HG02870 (cell line): ENCODE measurements around the gene KRT84.
"Not testable (repeated sequence)": the region's sequence is repeated elsewhere in the genome, so short reads cannot be mapped to it uniquely, and the experiment has no call there.

Experiments used
- ATAC-seq: cut with Tn5 transposase; IDR thresholded peaks from one replicate; pipeline ENCODE4 v1.9.1; 2021; ENCODE audit warnings: mild to moderate bottlenecking, moderate library complexity; ENCODE audit not compliant: unreplicated experiment

Gene KRT84

DNA sequence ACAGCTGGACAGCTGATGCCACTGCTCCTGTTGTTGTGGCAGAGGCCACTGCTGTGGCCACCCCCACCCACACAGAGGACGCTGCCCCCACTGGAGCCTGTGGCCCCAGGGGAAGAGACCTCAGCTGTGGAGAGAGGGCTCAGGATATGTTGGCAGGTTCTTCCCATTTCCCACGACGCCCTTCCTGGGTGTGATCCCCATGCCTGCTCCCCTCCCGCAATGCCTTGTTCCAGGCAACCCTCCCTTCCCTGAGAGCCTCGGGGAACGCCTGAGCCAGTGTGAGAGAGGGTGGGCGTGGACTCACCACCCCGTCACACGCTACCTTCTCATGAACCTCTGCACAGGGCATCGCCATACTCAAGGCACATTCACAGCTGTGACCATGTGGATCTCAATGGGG lies 26.4 kb upstream of the KRT84 start:
- ATAC-seq: no peak

GRCh38 chr12:52410589-52411248 lies 25.3 kb upstream of the KRT84 start:
- ATAC-seq: not testable (repeated sequence)

GRCh38 chr12:52407918-52408317 lies 22.5 kb upstream of the KRT84 start:
- ATAC-seq: no peak

GRCh38 chr12:52405922-52406385 lies 20.5 kb upstream of the KRT84 start, which contains the start of gene KRT82:
Gene KRT82, minus strand, starts transcription at chr12:52406335. Its CDS starts 58 bp downstream, at chr12:52406277.
- ATAC-seq: no peak

DNA sequence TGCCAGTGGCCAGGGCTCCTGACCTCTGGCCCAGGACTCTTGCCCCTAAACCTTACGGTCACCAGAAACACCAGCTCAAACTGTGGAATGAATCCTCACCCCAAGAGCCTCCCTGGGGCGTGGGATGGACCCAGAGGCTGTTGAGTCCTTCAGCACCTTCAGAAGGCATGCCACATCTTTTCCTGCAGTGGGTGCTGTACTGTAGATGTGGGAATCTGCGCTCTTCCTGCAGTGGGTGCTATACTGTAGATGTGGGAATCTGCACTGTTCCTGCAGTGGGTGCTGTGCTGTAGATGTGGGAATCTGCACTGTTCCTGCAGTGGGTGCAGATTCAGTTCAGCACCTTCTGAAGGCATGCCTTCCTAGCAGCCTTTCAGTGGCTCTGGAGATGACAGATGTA lies 19.5 kb upstream of the KRT84 start:
- no peak for ATAC-seq

DNA sequence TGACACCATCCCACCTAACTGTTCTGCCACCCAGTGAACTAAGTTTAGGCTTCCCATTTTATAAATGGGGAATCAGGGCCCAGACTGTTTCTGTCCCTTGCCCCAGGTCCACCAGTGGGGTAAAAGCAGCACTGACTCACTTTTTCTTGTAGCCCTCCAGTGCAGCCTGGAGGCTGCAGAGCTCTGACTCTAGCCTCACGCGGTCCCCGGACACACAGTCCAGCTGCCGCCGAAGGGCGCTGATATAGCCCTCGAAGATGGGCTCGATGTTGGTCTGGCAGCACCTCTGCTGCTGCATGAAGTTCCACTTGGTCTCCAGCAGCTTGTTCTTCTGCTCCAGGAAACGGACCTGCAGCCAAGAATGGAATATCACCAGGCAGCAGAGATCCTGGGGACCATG lies 18.1 kb upstream of the KRT84 start:
- ATAC-seq: no peak

DNA sequence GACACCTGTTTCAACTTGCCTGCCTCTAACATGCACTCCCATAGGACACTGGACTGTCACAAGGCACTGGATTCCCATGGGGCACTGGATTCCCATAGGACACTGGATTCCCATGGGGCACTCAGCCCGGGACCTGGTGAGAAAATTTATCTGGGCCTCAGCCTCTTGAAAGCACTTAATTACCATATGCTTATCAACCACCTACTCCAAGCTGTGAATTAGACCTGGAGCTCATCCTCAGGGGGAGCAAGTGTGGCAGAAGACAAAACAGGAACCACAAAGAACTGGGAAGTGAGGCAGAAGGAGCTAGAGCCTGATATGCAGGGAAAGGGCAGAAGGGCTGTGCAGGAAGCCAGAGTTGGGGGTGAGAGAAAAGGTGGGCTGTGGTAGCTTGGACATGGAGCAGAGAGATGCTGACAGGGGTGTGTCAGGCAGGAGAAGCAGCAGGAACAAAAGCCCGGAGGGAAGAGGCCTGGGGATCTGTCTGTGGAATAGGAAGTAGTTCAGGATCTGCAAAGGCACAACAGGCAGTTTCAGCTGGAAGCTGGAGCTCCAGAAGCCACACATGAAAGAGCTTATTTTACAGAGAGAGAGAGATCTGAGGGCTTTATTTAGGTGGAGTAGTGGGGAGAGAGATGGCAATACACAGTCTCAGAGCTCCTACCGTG lies 17.6 kb upstream of the KRT84 start:
- no peak for ATAC-seq

DNA sequence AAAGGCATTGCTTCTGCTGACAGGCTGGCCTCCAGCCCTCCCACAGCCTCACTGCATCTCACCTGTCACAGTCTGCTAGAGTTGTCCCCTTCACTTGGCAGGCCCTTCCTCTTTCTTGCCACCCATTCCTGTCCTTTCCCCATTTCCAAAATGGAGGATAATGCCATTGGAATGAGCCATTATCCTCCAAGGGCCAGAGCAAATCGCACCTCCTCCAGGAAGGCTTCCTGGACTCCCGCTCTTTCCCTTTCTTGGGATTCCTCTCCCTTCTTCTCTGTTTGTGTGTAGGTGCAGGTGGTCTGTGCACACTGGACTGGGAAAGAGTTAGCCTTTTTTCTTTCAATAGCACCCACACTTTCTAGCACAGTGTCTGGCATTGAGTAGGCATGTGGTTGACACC lies 16.9 kb upstream of the KRT84 start:
- ATAC-seq: no peak

GRCh38 chr12:52401926-52402325 lies 16.5 kb upstream of the KRT84 start:
- no peak for ATAC-seq

DNA sequence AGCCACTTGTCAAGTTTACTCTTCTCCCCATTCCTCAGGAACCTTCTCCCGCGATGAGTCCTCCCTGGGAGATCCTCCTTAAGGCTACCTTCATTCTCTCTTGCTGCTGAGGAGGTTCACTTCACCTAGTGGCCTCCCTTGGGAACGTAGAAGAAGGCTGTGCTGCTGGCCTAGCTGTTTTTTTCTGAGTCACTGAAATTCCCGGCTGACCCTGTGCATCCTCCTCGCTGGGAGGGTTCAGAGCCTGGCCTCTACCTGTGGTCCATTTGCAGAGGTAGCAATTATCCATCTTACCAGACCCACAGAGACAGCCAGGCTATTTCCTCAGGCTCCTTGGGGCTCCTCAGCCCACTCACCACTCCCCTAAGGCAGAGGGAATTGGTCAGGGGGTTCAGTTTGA lies 16.1 kb upstream of the KRT84 start:
- no peak for ATAC-seq

DNA sequence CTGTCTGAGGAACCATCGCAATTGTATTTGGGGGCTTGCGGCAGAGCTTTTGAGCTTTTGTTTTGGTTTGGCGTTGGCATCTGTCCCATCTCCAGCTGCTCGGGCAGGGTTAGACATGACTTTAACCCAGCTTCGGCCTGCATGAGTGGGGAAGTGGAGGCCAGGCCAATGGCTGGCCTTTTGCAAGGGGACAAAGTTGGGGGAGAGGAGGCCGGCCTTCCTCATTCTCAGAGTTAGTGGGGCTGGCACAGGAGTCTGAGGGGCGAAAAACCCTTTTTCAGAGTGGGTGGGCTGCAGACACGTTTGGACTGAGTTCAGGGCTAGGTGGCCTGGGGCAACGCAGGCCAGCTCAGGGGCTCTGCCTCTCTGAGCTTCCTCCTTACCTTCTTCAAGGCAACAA lies 15.5 kb upstream of the KRT84 start:
- ATAC-seq: no peak

GRCh38 chr12:52399756-52400155 lies 14.3 kb upstream of the KRT84 start:
- no peak for ATAC-seq

GRCh38 chr12:52398176-52398575 lies 12.7 kb upstream of the KRT84 start:
- no peak for ATAC-seq

- ATAC-seq: no peak
Observed at GRCh38 chr12:52396656-52397055, 11.2 kb upstream of the KRT84 start.

- ATAC-seq: no peak
Observed at GRCh38 chr12:52395761-52396434, 10.4 kb upstream of the KRT84 start.

GRCh38 chr12:52394836-52395405 lies 9.5 kb upstream of the KRT84 start:
- ATAC-seq: no peak

DNA sequence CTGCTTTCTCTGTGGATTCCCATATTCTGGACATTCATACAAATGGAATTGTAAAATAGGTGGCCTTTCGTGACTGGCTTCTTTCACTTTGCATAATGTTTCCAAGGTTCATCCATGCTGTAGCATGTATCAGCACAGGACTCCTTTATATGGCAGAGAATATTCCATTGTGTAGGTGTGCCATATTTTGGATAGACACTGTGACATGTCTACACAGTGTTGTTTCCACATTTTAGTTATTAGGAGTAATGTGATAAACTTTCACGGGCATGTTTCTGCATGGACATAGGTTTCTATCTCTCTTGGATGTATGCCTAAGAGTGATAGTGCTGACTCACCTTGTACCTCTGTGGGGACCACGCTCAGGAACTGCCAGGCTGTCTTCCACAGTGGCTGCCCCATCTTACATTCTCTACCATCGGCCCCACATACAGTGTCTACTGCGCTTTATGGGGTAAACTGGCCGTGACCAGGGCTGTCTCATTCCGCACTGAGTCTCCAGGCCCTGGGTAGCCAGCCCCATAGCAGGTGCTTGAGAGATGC lies 7.1 kb upstream of the KRT84 start:
- no peak for ATAC-seq

DNA sequence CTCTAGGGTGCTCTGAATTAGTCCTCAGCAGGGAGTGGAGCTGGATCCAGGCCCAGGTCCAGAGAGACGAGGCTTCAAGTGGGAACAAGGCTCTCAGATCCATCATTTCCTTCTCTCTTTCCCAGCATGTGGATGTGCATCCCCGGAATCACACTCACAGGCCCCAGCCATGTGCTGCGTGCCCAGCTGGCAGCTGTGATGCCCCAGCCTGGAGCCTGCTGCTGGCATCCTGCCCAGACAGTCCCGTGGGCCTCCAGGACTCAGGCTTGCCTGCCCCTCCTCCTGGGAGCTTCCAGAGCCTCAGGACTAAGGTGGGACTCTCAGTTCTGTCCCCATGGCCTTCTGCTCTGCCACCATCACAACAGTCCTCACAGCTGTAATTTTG lies 6.2 kb upstream of the KRT84 start:
- ATAC-seq: no peak

DNA sequence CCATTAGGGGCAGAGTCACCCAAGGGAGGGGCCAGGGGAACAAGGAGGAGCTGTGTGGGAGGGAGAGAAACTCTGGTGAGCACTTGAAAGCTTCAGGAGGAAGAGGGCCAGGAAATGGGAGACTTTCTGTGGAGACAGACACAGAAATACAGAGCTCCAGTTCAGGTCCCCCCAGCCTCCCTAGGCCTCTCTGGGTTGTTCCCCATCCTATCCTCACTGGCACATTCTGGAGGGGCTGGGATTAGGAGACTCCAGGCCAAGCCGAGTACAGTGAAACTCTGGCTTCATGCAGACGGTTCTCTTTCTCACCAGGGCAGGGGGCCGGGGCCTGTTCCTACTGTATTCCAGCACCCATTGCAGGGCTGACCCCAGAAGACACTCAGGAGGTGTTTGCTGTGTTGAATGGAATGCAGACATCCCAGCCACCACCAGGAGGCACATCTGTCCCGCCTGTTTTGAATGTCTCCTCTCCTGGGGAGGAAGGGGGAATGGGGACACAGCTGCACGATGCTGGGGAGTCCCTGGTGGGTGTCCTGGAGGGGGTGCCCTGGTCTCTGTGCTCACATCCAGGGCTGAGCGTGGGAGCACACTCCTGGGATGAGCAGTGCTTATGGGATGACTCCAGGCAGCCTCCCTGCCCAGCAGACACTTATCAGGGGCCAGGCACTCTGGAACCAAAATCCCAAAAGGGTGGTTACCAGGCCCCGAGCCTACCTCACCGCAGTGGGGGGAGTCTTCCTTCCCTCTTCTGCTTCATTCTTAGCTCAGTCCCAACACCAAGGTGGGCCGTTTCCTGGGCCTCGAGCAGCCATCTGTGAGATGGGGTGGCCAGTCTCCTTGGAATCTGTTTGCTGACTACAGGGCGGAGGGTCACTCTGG lies 5.5 kb upstream of the KRT84 start:
- ATAC-seq: no peak
